Measurements from ENCODE around the gene UBASH3B.

Gene UBASH3B

GRCh38 chr11:122731500-122731913 is 76.0 kb downstream of the UBASH3B start:
- no peak for DNase-seq (ENCODE audit: low spot score)

DNA sequence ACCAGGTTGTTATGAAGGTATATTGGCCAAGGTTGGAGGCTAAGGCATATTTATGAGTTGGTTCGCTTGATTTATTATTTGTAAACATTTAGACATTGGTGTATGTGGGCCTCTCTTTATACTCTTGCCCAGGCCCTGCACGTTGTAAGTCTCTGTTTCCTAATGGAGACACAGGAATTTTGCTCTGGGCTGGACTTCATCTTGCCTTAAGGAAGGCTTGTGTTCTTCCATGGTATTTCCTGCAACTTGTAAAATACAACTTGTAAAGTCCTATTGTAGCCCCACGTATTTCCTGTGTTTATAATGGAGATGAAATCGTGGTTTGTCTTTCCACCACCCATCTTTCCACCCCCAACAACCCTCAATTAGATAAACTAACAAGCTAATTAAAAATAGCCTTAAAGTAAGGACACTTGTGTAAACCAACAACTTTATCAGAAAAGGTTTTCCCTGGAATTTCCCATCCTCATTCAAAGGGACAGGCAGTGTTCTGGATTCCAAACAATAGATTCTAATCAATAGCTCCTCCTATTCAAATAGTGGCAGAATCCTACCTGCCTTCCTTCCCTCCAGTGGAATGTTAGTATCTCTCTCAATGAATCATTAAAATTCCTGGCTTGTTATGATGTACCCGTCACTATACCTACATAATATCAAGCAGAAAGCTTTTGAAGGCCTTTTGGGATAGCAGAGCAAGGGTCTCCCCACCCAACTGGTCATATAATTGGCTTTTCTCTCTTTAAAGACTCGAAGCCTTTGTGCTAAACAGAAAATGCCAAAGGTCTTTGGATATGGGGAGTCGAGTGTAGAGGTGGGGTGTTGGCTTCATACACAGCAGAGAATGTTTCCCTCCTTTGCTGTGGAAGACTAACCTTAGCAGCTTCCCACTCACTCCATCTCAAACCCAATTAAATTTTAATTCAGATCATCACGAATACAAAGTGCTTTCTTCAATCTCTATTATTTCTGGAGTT is 77.1 kb downstream of the UBASH3B start:
- no peak for DNase-seq (ENCODE audit: low spot score)

- DNase-seq (ENCODE audit: low spot score) = peak; percentile 65
Observed at GRCh38 chr11:122733318-122733717, 77.8 kb downstream of the UBASH3B start.

DNA sequence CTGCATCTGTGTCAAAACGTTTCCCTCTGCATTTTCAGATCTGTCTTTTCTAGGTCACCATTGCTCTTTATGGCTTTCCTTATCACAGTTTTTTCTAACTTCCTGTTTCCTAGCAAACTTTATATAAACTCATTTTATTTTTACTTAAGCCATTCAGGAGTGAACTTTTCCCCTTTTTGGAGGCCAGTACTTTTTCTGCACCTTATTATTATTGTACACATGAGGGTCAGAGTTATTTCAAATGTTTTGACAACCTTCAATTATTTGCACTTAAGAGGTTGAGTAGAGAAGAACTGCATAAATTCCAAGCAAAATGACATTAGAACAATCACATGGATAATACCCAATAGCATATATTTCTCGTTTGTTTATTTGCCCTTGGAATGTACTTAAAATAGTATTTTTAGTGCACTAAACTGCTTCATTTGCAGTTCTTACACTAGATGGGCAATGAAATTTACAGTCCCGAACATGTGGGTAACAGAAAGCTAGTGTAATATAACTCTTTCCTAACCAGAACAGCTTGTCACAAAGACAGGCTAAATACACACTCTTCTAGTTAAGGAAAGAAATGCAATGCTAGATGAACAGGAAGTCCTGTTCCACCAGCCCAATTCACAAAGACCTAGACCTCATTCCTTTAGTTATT is 79.5 kb downstream of the UBASH3B start:
- no peak for DNase-seq (ENCODE audit: low spot score)

- no peak for DNase-seq (ENCODE audit: low spot score)
Observed at GRCh38 chr11:122737951-122738693, 82.6 kb downstream of the UBASH3B start.

GRCh38 chr11:122741613-122742300 is 86.2 kb downstream of the UBASH3B start:
- DNase-seq (ENCODE audit: low spot score) = peak; percentile 35

DNA sequence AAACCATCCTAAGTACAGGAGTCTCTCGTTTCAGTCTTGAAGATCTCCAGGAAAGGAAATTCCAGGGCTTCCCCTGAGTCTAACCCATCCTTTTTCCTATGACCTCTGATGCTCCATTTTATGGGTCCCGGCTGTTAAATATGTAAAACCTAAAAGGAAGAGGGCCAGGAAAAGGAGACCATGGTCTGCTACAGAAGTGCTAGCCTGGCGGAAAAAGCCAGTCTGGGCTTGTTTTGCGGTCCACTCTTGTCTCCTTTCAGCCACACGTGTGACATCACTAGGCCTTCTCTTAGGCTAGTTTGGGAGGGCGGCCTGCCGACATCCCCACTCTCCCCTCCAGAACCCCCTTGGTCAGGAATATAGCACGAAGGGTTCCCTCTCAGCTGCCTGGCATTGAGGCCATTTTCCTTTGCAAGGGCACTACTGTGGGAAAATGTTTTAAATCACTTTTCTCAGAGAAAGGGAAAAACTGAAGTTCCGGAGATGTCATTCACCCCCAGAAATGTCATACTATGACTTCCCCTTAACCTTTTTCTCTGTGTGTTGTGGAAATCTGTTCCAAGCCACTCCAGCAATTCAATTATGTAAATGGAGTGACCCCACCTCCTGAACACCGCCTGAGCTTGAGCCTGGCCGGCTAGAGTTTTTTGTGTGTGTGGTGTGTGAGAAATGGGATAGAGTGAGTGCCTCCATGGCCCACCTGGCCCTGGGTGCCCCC is 86.9 kb downstream of the UBASH3B start:
- DNase-seq (ENCODE audit: low spot score) = no peak

GRCh38 chr11:122743097-122743741 is 87.7 kb downstream of the UBASH3B start:
- no peak for DNase-seq (ENCODE audit: low spot score)

DNA sequence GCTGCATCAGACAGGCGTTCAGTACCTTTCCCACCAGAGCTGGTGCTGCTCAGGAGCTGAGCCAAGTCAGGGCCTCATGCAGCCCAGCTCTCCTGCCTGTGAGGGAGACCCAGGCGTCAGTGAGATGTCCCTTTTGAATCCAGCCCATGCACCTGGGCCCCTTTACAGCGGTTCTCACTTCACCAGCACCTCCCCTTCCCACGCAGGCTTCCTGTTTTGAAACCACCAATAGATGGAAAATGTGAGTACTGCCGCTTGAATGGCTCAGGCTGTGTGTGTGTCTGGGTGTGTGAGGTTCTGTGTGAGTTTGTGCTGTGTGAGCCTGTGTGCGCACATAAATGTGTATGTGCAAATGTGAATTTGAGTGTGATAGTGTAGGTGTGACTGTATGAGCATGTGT is 88.4 kb downstream of the UBASH3B start:
- no peak for DNase-seq (ENCODE audit: low spot score)

DNA sequence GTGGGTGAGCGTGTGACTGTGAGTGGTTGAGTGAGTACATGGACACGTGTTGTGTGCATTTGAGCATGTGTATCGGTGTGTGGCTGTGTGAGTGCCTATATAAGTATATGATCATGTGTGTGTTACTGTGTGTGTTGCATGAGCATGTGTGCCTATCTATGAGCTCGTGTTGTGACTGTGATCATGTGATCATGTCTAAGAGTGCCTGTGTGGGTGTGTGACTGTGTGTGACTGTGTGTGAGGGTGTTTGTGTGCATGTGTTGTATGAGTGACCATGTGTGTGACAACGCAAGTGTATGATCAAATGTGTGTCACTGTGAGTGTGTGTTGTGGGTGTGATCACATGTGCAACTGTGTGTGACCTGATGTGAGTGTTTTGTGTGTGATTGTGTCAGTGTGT is 88.8 kb downstream of the UBASH3B start:
- no peak for DNase-seq (ENCODE audit: low spot score)

GRCh38 chr11:122745111-122745510 is 89.6 kb downstream of the UBASH3B start:
- DNase-seq (ENCODE audit: low spot score) = no peak

DNA sequence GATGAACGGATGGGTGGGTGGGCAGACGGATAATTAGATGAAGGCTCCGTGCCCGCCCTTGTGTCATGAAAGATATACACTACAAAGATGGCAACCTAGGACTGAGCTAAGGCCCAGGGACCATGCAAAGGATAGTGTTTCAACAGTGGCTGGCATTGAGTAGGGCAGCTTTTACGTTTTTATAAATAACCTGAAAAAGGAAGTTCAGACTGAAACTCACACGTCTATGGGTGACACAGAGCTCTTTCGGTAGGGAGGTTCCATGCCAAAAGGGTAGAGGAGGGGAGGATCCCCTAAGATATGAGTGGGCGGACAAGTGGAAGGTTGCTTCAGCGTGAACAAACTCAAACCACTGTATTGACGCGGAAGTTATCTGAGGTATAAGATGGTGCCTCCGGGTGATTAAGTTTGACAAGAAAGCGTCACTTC is 90.5 kb downstream of the UBASH3B start:
- no peak for DNase-seq (ENCODE audit: low spot score)

DNA sequence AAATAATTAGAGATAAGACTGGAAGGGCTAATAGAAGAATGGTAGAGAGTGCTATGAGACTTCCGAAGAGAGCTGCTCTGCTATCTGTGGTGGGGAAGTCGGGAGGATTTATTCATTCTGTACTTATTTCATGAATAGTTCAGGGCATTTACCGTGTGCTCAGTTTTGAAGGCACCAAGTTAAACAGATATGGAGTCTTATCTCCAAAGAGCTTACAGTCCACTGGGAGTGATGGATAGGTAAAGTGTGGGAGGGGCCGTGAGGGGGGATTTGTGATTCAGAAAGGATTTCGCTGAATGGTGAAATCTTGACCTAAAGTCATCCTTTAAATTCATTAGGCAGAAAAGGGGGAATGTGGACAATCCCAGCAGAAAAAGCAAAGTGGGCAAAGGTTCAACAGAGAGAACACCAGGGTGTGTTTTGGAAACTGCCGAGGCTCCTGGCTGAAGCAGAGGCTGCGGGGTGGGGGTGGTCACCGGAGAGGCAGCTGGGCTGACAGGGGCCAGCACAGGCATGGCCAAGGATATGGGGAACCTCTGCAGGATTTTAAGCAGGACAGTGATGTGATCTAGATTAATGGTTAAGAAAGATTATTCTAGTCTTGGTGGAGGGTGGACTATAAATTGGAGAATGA is 91.2 kb downstream of the UBASH3B start:
- DNase-seq (ENCODE audit: low spot score) = no peak

GRCh38 chr11:122747351-122747781 is 91.8 kb downstream of the UBASH3B start:
- DNase-seq (ENCODE audit: low spot score) = no peak

DNA sequence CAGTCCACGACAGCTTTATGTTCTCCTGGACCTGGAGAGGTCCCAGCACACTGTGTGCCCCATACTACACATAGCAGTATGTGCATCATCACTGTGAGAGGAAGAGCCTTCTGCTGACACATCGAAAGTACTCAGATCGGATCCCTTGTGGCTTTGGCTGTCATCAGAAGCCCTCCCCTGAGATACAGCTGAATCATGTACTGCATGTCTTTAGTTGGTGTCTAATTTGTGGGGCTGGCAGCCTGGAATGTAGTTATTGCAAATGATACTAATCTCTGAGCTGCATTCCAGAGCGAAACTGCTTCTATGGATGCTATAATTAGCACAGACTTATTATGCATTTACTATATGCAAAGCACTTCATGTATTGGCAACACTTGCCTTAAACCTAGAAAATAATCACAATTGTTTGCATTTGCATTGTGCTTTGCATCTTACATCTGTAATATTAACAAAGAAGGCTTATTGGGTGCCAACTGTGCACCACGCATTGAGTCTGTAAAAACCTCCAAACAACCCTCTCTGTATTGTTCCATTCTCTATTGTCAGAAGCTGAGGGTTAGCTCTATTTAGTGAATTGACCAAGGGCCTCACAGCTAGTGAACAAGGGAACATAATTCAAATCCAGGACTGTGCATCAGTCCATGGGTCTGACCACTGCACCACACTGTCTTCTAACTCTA is 93.6 kb downstream of the UBASH3B start:
- DNase-seq (ENCODE audit: low spot score) = peak; percentile 79

- no peak for DNase-seq (ENCODE audit: low spot score)
Observed at GRCh38 chr11:122750049-122750448, 94.5 kb downstream of the UBASH3B start.

DNA sequence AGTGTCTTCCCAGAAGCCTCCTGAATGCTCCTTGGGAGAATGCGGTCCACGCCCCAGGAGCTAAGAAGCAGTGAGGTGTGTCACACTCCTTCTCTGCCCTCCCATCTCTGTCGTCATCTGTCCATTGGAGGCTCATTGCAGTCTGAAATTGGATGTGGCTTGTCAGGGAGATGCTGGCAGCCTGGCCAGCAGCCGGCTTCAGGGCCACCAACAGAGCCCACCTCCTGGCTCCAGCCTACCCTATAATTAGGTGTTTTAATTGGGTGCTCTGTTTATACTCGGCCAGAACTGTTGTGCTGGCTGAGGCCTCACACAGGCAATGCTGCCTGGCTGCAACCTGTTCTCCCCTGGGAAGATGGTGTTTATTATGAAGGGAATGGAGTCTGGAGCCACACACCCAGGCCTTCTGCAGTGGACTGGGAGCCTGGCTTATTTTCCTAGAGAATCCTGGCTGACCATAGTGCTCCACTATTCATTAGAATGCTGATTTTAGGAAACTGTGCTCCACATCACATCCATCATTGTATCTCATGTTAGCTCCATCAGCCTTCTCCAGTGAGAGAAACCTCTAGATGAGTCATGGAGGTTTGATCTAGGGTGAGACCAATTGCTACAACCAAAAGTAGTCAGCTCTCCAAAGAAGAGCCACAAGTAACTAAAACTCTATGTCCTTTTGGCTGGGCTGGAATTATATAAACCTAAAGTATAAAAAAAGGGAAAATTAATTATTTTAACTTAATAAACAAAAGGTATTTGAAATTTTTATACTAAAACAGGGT is 96.0 kb downstream of the UBASH3B start:
- no peak for DNase-seq (ENCODE audit: low spot score)

DNA sequence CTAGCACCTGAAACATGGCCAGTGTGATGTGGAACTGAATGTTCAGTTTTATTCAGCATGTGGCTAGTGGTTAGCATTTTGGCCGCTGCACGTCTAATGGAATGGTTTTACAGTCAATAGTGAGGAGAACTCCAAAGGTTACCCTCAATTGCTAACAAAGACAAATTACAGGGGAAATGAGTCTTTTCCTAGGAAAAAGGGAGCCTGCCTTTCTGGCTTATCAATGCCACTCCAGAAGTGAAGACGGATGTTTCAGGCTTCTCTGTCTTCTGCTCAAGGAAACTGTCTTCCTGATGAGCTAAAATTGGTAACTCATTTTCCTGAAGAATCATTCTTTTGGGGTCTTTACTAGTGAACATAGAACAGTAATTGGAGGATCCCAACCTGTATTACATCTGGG is 98.5 kb downstream of the UBASH3B start:
- DNase-seq (ENCODE audit: low spot score) = no peak

All from pons (tissue), 1 donor.